GM23338 (cell line): ENCODE measurements around the gene ANKRD49.

ENCODE experiments used
- CREB1 ChIP-seq: fragments of 250-450 bp; sonication (Bioruptor Pico); IDR thresholded peaks from 2 replicates; pipeline ENCODE4 v1.5.0; 2020; ENCODE audit warnings: low read depth, mild to moderate bottlenecking, moderate library complexity
- ETS1 ChIP-seq: IDR thresholded peaks from 2 replicates; pipeline ENCODE4 v1.6.1; 2016; ENCODE audit warnings: antibody characterized with exemption
- EZH2 ChIP-seq: fragments of 200-600 bp; sonication (generic); IDR thresholded peaks from one replicate; pipeline ENCODE4 v1.8.0; 2017; ENCODE audit warnings: antibody characterized with exemption, mild to moderate bottlenecking, low read depth; ENCODE audit not compliant: unreplicated experiment
- EZH2phosphoT487 ChIP-seq: fragments of 200-600 bp; sonication (generic); IDR thresholded peaks from one replicate; pipeline ENCODE4 v1.8.1; 2018; ENCODE audit warnings: antibody characterized with exemption; ENCODE audit not compliant: unreplicated experiment
- JUNB ChIP-seq: IDR thresholded peaks from one replicate; pipeline ENCODE4 v1.6.1; 2016; ENCODE audit warnings: antibody characterized with exemption; ENCODE audit not compliant: unreplicated experiment
- NANOG ChIP-seq: IDR thresholded peaks from 2 replicates; pipeline ENCODE4 v1.6.1; 2016; ENCODE audit warnings: antibody characterized with exemption, borderline replicate concordance
- POLR2AphosphoS5 ChIP-seq: IDR thresholded peaks from 2 replicates; pipeline ENCODE4 v1.6.1; 2016; ENCODE audit warnings: antibody characterized with exemption, low read depth
- REST ChIP-seq: IDR thresholded peaks from one replicate; pipeline ENCODE4 v1.6.1; 2018; ENCODE audit warnings: antibody characterized with exemption; ENCODE audit not compliant: unreplicated experiment
- STAT1 ChIP-seq: IDR thresholded peaks from one replicate; pipeline ENCODE4 v1.6.1; 2016; ENCODE audit warnings: antibody characterized with exemption; ENCODE audit not compliant: unreplicated experiment
- ZNF114 ChIP-seq: fragments of 250-450 bp; sonication (Bioruptor Pico); IDR thresholded peaks from 2 replicates; pipeline ENCODE4 v1.5.0; 2020; ENCODE audit warnings: mild to moderate bottlenecking, moderate library complexity
- ZNF331 ChIP-seq: fragments of 250-450 bp; sonication (Bioruptor Pico); IDR thresholded peaks from 2 replicates; pipeline ENCODE4 v1.5.0; 2020; ENCODE audit warnings: low read depth, mild to moderate bottlenecking, moderate library complexity
- TF ChIP-seq, protein P1 (sequence below), 2 experiments: fragments of 200-600 bp in 1 of 2; sonication (generic) in 1 of 2; conservative IDR thresholded peaks; 2 replicates each; pipeline versions ENCODE4 v1.5.1 to v1.6.1; 2016 to 2017; ENCODE audit warnings: antibody characterized with exemption in 2 of 2, low read depth in 2 of 2, mild to moderate bottlenecking in 2 of 2, moderate library complexity in 1 of 2
- TF ChIP-seq, protein P2 (sequence below): fragments of 250-450 bp; sonication (Bioruptor Pico); IDR thresholded peaks from 2 replicates; pipeline ENCODE4 v1.5.0; 2020; ENCODE audit warnings: mild to moderate bottlenecking, moderate library complexity

- TF ChIP-seq, protein P1, sequence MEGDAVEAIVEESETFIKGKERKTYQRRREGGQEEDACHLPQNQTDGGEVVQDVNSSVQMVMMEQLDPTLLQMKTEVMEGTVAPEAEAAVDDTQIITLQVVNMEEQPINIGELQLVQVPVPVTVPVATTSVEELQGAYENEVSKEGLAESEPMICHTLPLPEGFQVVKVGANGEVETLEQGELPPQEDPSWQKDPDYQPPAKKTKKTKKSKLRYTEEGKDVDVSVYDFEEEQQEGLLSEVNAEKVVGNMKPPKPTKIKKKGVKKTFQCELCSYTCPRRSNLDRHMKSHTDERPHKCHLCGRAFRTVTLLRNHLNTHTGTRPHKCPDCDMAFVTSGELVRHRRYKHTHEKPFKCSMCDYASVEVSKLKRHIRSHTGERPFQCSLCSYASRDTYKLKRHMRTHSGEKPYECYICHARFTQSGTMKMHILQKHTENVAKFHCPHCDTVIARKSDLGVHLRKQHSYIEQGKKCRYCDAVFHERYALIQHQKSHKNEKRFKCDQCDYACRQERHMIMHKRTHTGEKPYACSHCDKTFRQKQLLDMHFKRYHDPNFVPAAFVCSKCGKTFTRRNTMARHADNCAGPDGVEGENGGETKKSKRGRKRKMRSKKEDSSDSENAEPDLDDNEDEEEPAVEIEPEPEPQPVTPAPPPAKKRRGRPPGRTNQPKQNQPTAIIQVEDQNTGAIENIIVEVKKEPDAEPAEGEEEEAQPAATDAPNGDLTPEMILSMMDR (conservative IDR thresholded peaks at IDR 0.05; ENCODE audit: low read depth in 2 of 2): no peak
- TF ChIP-seq EZH2 (no peak), CREB1 (no peak), EZH2phosphoT487 (no peak), STAT1 (no peak), REST (no peak), POLR2AphosphoS5 (no peak), ETS1 (no peak), JUNB (no peak), ZNF114 (CRISPR knock-in tag) (no peak), NANOG (no peak), ZNF331 (CRISPR knock-in tag) (no peak)
- TF ChIP-seq, protein P2, sequence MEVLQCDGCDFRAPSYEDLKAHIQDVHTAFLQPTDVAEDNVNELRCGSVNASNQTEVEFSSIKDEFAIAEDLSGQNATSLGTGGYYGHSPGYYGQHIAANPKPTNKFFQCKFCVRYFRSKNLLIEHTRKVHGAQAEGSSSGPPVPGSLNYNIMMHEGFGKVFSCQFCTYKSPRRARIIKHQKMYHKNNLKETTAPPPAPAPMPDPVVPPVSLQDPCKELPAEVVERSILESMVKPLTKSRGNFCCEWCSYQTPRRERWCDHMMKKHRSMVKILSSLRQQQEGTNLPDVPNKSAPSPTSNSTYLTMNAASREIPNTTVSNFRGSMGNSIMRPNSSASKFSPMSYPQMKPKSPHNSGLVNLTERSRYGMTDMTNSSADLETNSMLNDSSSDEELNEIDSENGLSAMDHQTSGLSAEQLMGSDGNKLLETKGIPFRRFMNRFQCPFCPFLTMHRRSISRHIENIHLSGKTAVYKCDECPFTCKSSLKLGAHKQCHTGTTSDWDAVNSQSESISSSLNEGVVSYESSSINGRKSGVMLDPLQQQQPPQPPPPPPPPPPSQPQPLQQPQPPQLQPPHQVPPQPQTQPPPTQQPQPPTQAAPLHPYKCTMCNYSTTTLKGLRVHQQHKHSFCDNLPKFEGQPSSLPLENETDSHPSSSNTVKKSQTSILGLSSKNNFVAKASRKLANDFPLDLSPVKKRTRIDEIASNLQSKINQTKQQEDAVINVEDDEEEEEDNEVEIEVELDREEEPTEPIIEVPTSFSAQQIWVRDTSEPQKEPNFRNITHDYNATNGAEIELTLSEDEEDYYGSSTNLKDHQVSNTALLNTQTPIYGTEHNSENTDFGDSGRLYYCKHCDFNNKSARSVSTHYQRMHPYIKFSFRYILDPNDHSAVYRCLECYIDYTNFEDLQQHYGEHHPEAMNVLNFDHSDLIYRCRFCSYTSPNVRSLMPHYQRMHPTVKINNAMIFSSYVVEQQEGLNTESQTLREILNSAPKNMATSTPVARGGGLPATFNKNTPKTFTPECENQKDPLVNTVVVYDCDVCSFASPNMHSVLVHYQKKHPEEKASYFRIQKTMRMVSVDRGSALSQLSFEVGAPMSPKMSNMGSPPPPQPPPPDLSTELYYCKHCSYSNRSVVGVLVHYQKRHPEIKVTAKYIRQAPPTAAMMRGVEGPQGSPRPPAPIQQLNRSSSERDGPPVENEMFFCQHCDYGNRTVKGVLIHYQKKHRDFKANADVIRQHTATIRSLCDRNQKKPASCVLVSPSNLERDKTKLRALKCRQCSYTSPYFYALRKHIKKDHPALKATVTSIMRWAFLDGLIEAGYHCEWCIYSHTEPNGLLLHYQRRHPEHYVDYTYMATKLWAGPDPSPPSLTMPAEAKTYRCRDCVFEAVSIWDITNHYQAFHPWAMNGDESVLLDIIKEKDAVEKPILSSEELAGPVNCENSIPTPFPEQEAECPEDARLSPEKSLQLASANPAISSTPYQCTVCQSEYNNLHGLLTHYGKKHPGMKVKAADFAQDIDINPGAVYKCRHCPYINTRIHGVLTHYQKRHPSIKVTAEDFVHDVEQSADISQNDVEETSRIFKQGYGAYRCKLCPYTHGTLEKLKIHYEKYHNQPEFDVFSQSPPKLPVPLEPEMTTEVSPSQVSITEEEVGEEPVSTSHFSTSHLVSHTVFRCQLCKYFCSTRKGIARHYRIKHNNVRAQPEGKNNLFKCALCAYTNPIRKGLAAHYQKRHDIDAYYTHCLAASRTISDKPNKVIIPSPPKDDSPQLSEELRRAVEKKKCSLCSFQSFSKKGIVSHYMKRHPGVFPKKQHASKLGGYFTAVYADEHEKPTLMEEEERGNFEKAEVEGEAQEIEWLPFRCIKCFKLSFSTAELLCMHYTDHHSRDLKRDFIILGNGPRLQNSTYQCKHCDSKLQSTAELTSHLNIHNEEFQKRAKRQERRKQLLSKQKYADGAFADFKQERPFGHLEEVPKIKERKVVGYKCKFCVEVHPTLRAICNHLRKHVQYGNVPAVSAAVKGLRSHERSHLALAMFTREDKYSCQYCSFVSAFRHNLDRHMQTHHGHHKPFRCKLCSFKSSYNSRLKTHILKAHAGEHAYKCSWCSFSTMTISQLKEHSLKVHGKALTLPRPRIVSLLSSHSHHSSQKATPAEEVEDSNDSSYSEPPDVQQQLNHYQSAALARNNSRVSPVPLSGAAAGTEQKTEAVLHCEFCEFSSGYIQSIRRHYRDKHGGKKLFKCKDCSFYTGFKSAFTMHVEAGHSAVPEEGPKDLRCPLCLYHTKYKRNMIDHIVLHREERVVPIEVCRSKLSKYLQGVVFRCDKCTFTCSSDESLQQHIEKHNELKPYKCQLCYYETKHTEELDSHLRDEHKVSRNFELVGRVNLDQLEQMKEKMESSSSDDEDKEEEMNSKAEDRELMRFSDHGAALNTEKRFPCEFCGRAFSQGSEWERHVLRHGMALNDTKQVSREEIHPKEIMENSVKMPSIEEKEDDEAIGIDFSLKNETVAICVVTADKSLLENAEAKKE (CRISPR knock-in tag): no peak
Observed at GRCh38 chr11:94457118-94458029, 36.4 kb upstream of the ANKRD49 start.
